HepG2 (cell line): ENCODE data around the gene PTPRE. TPM values are rescaled to one million over a fixed set of nuclear protein-coding genes. Genes with fewer than 3 reads are reported as not detected.

ENCODE experiments used
- ATAC-seq: fragments of 200-7000 bp; cut with Tn5 transposase; 3 replicates; pipeline ENCODE4 v1.9.1; 2020; ENCODE audit warnings: mild to moderate bottlenecking, moderate library complexity
- BruUV-seq: library from RNA; stranded (reverse); fragments of 400-500 nt; replicated peaks from 2 replicates; lab custom pipeline; 2021; lab: Mats Ljungman, UMichigan
- CTCF ChIA-PET: fragments of 300-600 bp; formaldehyde crosslinking; extraction: SDS; loops from one replicate; lab custom pipeline; 2021; ENCODE audit warnings: low total read pairs, inconsistent platforms, low intra/inter-chr PET ratio; lab: Yijun Ruan, JAX
- POLR2A ChIA-PET: fragments of 350-600 bp; sonication (Branson Sonifier 250); formaldehyde crosslinking; loops from one replicate; lab custom pipeline; 2020; ENCODE audit warnings: antibody characterized with exemption, inconsistent platforms; lab: Yijun Ruan, JAX
- DNase-seq: peaks from one replicate; pipeline ENCODE4 v3.0.0-alpha.2; 2015; ENCODE audit warnings: low spot score
- FAIRE-seq: peaks from 3 replicates; lab custom pipeline; 2011; peaks lifted over from hg19 to GRCh38; lab: Jason Lieb, UNC
- H2AFZ ChIP-seq: one replicate; pipeline ENCODE4 v1.6.1; 2011; ENCODE audit warnings: low read length, inconsistent platforms
- H3K27ac ChIP-seq: fragments of 300-600 bp; 3 replicates; pipeline ENCODE4 v1.8.0; 2011; ENCODE audit warnings: mixed run types, mild to moderate bottlenecking, mixed read lengths, low read length, inconsistent platforms; ENCODE audit not compliant: insufficient read depth; ENCODE audit errors: extremely low read length
- H3K27me3 ChIP-seq, 2 experiments: fragments of 200-600 bp in 1 of 2; 2 replicates in 1 of 2; 3 replicates in 1 of 2; pipeline versions ENCODE4 v1.6.0 to v1.8.0; 2011; ENCODE audit warnings: low read length in 2 of 2, mild to moderate bottlenecking in 2 of 2, moderate library complexity in 2 of 2, inconsistent platforms in 1 of 2; ENCODE audit not compliant: insufficient read depth in 2 of 2, control insufficient read depth in 1 of 2
- H3K36me3 ChIP-seq, 2 experiments: fragments of 200-600 bp in 1 of 2; replicated peaks in 1 of 2; 2 replicates in 1 of 2; 3 replicates in 1 of 2; pipeline versions ENCODE4 v1.5.1 to v1.8.0; 2011; ENCODE audit warnings: low read length in 2 of 2, inconsistent platforms in 1 of 2; ENCODE audit not compliant: insufficient read depth in 2 of 2, control insufficient read depth in 1 of 2
- H3K4me1 ChIP-seq: 2 replicates; pipeline ENCODE4 v1.5.1; 2012; ENCODE audit warnings: low read length, inconsistent platforms; ENCODE audit not compliant: insufficient read depth
- H3K4me2 ChIP-seq: 2 replicates; pipeline ENCODE4 v1.6.0; 2011; ENCODE audit warnings: low read depth, low read length, inconsistent platforms
- H3K4me3 ChIP-seq, 3 experiments: fragments of 200-600 bp in 1 of 3; sonication (generic), shearing (Covaris generic) in 1 of 3; replicated peaks in 1 of 3; 2 replicates each; pipeline ENCODE4 v1.5.1; 2011 to 2016; ENCODE audit warnings: low read length in 3 of 3, inconsistent platforms in 2 of 3, low read depth in 2 of 3, mild to moderate bottlenecking in 2 of 3, control low read depth in 1 of 3, mixed read lengths in 1 of 3; ENCODE audit not compliant: insufficient read depth in 1 of 3
- H3K79me2 ChIP-seq: one replicate; pipeline ENCODE4 v1.6.1; 2011; ENCODE audit warnings: low read length, inconsistent platforms; ENCODE audit not compliant: insufficient read depth
- H3K9ac ChIP-seq: 2 replicates; pipeline ENCODE4 v1.6.0; 2011; ENCODE audit warnings: mild to moderate bottlenecking, low read depth, low read length, inconsistent platforms; ENCODE audit not compliant: insufficient read depth
- H3K9me3 ChIP-seq: 2 replicates; pipeline ENCODE4 v1.5.1; 2012; ENCODE audit warnings: mild to moderate bottlenecking, low read length
- H4K20me1 ChIP-seq: 2 replicates; pipeline ENCODE4 v1.6.0; 2011; ENCODE audit warnings: inconsistent platforms, mild to moderate bottlenecking, low read length, moderate library complexity; ENCODE audit not compliant: insufficient read depth
- ATF4 ChIP-seq, 2 experiments: fragments of 450-650 bp in 1 of 2; sonication (generic) in 1 of 2; formaldehyde crosslinking; IDR thresholded peaks; 2 replicates each; pipeline versions ENCODE4 v1.5.0 to v1.8.0; 2020 to 2022; ENCODE audit warnings: mild to moderate bottlenecking in 1 of 2, missing genetic modification reagents in 1 of 2
- EED ChIP-seq: sonication (generic); formaldehyde crosslinking; IDR thresholded peaks from 2 replicates; pipeline ENCODE4 v1.5.0; 2020; ENCODE audit warnings: mild to moderate bottlenecking, missing genetic modification reagents
- ETV6 ChIP-seq: sonication (generic); formaldehyde crosslinking; conservative IDR thresholded peaks from 2 replicates; pipeline ENCODE4 v1.4.0; 2020; ENCODE audit warnings: missing genetic modification reagents
- HDAC2 ChIP-seq: sonication (generic); formaldehyde crosslinking; IDR thresholded peaks from 2 replicates; pipeline ENCODE4 v1.4.0; 2020; ENCODE audit warnings: missing genetic modification reagents
- KAT8 ChIP-seq: IDR thresholded peaks from 2 replicates; pipeline ENCODE4 v1.6.1; 2016; ENCODE audit warnings: missing genetic modification reagents, missing compliant biosample characterization
- MBNL3 ChIP-seq: fragments of 250-450 bp; sonication (Bioruptor Pico); conservative IDR thresholded peaks from 2 replicates; pipeline ENCODE4 v1.8.0; 2022; ENCODE audit warnings: mild to moderate bottlenecking, inconsistent platforms
- NPAS2 ChIP-seq: sonication (generic); formaldehyde crosslinking; IDR thresholded peaks from 2 replicates; pipeline ENCODE4 v1.8.0; 2022; ENCODE audit warnings: mild to moderate bottlenecking, missing genetic modification reagents, borderline replicate concordance
- PRPF4 ChIP-seq: fragments of 200-400 bp; formaldehyde crosslinking; IDR thresholded peaks from 2 replicates; pipeline ENCODE4 v1.6.1; 2016; ENCODE audit warnings: low read length, low read depth; ENCODE audit not compliant: poor library complexity, severe bottlenecking
- TERF1 ChIP-seq: sonication (generic); formaldehyde crosslinking; IDR thresholded peaks from 2 replicates; pipeline ENCODE4 v1.8.0; 2022; ENCODE audit warnings: mild to moderate bottlenecking, missing genetic modification reagents, moderate library complexity
- TGIF2 ChIP-seq: IDR thresholded peaks from 2 replicates; pipeline ENCODE4 v1.6.1; 2016; ENCODE audit warnings: control low read depth, missing compliant biosample characterization
- THAP8 ChIP-seq: sonication (generic); formaldehyde crosslinking; IDR thresholded peaks from 2 replicates; pipeline ENCODE4 v1.5.1; 2020; ENCODE audit warnings: missing genetic modification reagents, mild to moderate bottlenecking, borderline replicate concordance
- TP53 ChIP-seq: sonication (generic); formaldehyde crosslinking; conservative IDR thresholded peaks from 2 replicates; pipeline ENCODE4 v1.4.0; 2020; ENCODE audit warnings: missing genetic modification reagents
- ZNF136 ChIP-seq: sonication (generic); formaldehyde crosslinking; IDR thresholded peaks from 2 replicates; pipeline ENCODE4 v1.8.1; 2022; ENCODE audit warnings: low read depth, mild to moderate bottlenecking, moderate library complexity, missing genetic modification reagents
- ZNF180 ChIP-seq: sonication (generic); formaldehyde crosslinking; IDR thresholded peaks from 2 replicates; pipeline ENCODE4 v1.4.0; 2020; ENCODE audit warnings: low read depth, missing genetic modification reagents, borderline replicate concordance
- ZNF280B ChIP-seq: sonication (generic); formaldehyde crosslinking; IDR thresholded peaks from 2 replicates; pipeline ENCODE4 v1.5.0; 2020; ENCODE audit warnings: missing genetic modification reagents, mild to moderate bottlenecking, borderline replicate concordance
- ZNF546 ChIP-seq: sonication (generic); formaldehyde crosslinking; conservative IDR thresholded peaks from 2 replicates; pipeline ENCODE4 v1.8.1; 2023; ENCODE audit warnings: mild to moderate bottlenecking, missing genetic modification reagents
- WGBS: methylation state at CpG from one replicate; pipeline ENCODE4 v1.1.6; 2017; ENCODE audit warnings: low lambda C conversion rate; 5-methylcytosine and 5-hydroxymethylcytosine counted together
- in situ Hi-C: cut with HindIII; loops from 2 replicates; pipeline ENCODE4 v1.10.0; 2017; ENCODE audit warnings: low pct_unique_long_range_greater_than_20kb; ENCODE audit not compliant: extremely low pct_ligation_motif_present
- intact Hi-C: fragments of 100-400 bp; cut with micrococcal nuclease; formaldehyde crosslinking; loops from one replicate; pipeline ENCODE4 v1.10.0; 2022; ENCODE audit not compliant: unreplicated experiment
- polyA plus RNA-seq, 8 experiments: library from polyadenylated mRNA; depleted of rRNA in 3 of 8; stranded (reverse) in 7 of 8; unstranded in 1 of 8; fragments of >200 nt; fragmentation: Illumina TruSeq in 4 of 8; extraction: Trizol in 4 of 8; gene quantifications; 2 replicates each; pipeline versions ENCODE4 v1.2.1 to v1.2.3, GENCODE V29; 2011 to 2016; ENCODE audit warnings: low read depth in 4 of 8, missing spikeins in 1 of 8, mixed read lengths in 1 of 8; ENCODE audit not compliant: insufficient read depth in 1 of 8
- total RNA-seq, 5 experiments: library from RNA; depleted of rRNA; stranded (reverse); fragments of >200 nt; fragmentation: Illumina TruSeq; extraction: Trizol; gene quantifications; 2 replicates each; pipeline ENCODE4 v1.2.3, GENCODE V29; 2016; ENCODE audit warnings: low read depth in 1 of 5

Gene PTPRE
- total and polyA plus RNA-seq, 2 of the 13 experiments (the other 11 are each of a cell fraction or from before 2014, with no cell fraction given) = 0.01 to 0.02 TPM

GRCh38 chr10:128070721-128071416, 164.0 kb downstream of the PTPRE start:
- H3K4me2 ChIP-seq = no peak overlapping the region
- H3K4me3 ChIP-seq = no peak overlapping the region
- H2AFZ ChIP-seq = no peak overlapping the region
- TF ChIP-seq ZNF280B (CRISPR knock-in tag) (no peak), TP53 (CRISPR knock-in tag) (no peak), TERF1 (no peak), MBNL3 (CRISPR knock-in tag) (no peak), EED (no peak), ZNF546 (CRISPR knock-in tag) (no peak), KAT8 (no peak), NPAS2 (no peak), HDAC2 (no peak), ZNF136 (CRISPR knock-in tag) (no peak), TGIF2 (CRISPR knock-in tag) (no peak), THAP8 (no peak), PRPF4 (no peak), ZNF180 (no peak), ETV6 (CRISPR knock-in tag) (no peak), ATF4 (CRISPR knock-in tag; IDR thresholded peaks at IDR 0.05) (no peak)
- TF ChIP-seq, all 625 proteins: peak for 0
- Histone ChIP-seq H3K79me2 (no peaks in the 10 kb centered on the region), H3K27me3 (peaks cover 8 to 41% of the 10 kb centered on the region in 2 experiments; a peak in 3 of 5 replicates), H3K36me3 (no peaks in the 10 kb centered on the region), H3K4me1 (no peaks in the 10 kb centered on the region), H4K20me1 (no peaks in the 10 kb centered on the region), H3K27ac (no peak overlapping the region), H3K9me3 (no peaks in the 10 kb centered on the region), H3K9ac (no peak overlapping the region)
- no peak for ATAC-seq
- no peak for DNase-seq
- in situ Hi-C loops (no loop called here), intact Hi-C loops (no loop called here)
- ChIA-PET POLR2A (no interaction called here), CTCF (no interaction called here)
- no TSS peak for BruUV-seq
- WGBS = 3% methylated on average over 8 of the region's 17 CpGs
- FAIRE-seq = no peak
